A673 (cell line): Measurements from ENCODE around the gene SRPX2.

ENCODE experiments used
- EZH2 ChIP-seq: fragments of 200-600 bp; sonication (generic); IDR thresholded peaks from 2 replicates; pipeline ENCODE4 v1.6.1; 2017; ENCODE audit warnings: borderline replicate concordance, low read depth, mild to moderate bottlenecking, mixed read lengths, antibody characterized with exemption, low read length; ENCODE audit not compliant: poor library complexity, severe bottlenecking
- TF ChIP-seq, protein P1 (sequence below): fragments of 300-800, 200-600 bp; sonication (generic); conservative IDR thresholded peaks from 2 replicates; pipeline ENCODE4 v1.5.1; 2017; ENCODE audit warnings: low read depth, mild to moderate bottlenecking, antibody characterized with exemption, low read length, moderate library complexity, mixed read lengths

DNA sequence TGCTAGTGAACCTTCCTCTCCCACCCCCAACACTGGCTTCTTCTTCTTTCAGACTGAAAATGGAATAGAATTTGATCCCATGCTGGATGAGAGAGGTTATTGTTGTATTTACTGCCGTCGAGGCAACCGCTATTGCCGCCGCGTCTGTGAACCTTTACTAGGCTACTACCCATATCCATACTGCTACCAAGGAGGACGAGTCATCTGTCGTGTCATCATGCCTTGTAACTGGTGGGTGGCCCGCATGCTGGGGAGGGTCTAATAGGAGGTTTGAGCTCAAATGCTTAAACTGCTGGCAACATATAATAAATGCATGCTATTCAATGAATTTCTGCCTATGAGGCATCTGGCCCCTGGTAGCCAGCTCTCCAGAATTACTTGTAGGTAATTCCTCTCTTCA is 44.5 kb upstream of the SRPX2 start:
- TF ChIP-seq, protein P1, sequence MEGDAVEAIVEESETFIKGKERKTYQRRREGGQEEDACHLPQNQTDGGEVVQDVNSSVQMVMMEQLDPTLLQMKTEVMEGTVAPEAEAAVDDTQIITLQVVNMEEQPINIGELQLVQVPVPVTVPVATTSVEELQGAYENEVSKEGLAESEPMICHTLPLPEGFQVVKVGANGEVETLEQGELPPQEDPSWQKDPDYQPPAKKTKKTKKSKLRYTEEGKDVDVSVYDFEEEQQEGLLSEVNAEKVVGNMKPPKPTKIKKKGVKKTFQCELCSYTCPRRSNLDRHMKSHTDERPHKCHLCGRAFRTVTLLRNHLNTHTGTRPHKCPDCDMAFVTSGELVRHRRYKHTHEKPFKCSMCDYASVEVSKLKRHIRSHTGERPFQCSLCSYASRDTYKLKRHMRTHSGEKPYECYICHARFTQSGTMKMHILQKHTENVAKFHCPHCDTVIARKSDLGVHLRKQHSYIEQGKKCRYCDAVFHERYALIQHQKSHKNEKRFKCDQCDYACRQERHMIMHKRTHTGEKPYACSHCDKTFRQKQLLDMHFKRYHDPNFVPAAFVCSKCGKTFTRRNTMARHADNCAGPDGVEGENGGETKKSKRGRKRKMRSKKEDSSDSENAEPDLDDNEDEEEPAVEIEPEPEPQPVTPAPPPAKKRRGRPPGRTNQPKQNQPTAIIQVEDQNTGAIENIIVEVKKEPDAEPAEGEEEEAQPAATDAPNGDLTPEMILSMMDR: no peak
- TF ChIP-seq EZH2: no peak
